Transverse colon (tissue), 4 donors: ENCODE results near the gene PLA2G2D. TPM values are rescaled to one million over a fixed set of nuclear protein-coding genes. Genes with fewer than 3 reads are reported as not detected.

ENCODE experiments used
- DNase-seq: peaks from one replicate; pipeline ENCODE4 v3.0.0-alpha.2; 2019
- H3K27ac ChIP-seq, 4 donors: fragments of 200-600 bp; sonication (generic); 2 replicates each; pipeline ENCODE4 v1.5.1; 2016 to 2018; ENCODE audit warnings: inconsistent platforms in 4 of 4
- H3K27me3 ChIP-seq: fragments of 200-600 bp; sonication (generic); 2 replicates; pipeline ENCODE4 v1.5.1; 2017; ENCODE audit warnings: inconsistent platforms
- H3K36me3 ChIP-seq, 4 donors: fragments of 200-600 bp; sonication (generic); 2 replicates each; pipeline ENCODE4 v1.5.1; 2017 to 2019; ENCODE audit warnings: inconsistent platforms in 4 of 4
- H3K4me1 ChIP-seq, 4 donors: fragments of 200-600 bp; sonication (generic); 2 replicates each; pipeline ENCODE4 v1.5.1; 2017 to 2020; ENCODE audit warnings: inconsistent platforms in 4 of 4
- H3K4me3 ChIP-seq, 4 donors: fragments of 200-600 bp; sonication (generic); 1 replicate in 1 of 4; 2 replicates in 3 of 4; pipeline versions ENCODE4 v1.5.1 to v1.6.1; 2017 to 2019; ENCODE audit warnings: inconsistent platforms in 4 of 4
- H3K9me3 ChIP-seq, 2 donors: fragments of 200-600 bp; sonication (generic); 2 replicates each; pipeline ENCODE4 v1.5.1; 2017 to 2019; ENCODE audit warnings: inconsistent platforms in 2 of 2
- CTCF ChIP-seq, 5 experiments: fragments of 200-600 bp in 3 of 5; fragments of 450-650 bp in 2 of 5; sonication (generic) in 3 of 5; IDR thresholded peaks; 1 replicate in 2 of 5; 2 replicates in 3 of 5; pipeline ENCODE4 v1.5.1; 2016 to 2017; ENCODE audit warnings: antibody characterized with exemption in 5 of 5, inconsistent platforms in 3 of 5, mild to moderate bottlenecking in 2 of 5, moderate library complexity in 1 of 5
- EP300 ChIP-seq: sonication (generic); formaldehyde crosslinking; IDR thresholded peaks from one replicate; pipeline ENCODE4 v1.6.1; 2017; ENCODE audit warnings: antibody characterized with exemption, low read depth
- POLR2A ChIP-seq: fragments of 450-650 bp; IDR thresholded peaks from one replicate; pipeline ENCODE4 v1.6.1; 2016; ENCODE audit warnings: antibody characterized with exemption, mild to moderate bottlenecking, moderate library complexity
- POLR2AphosphoS5 ChIP-seq, 3 donors: sonication (generic); formaldehyde crosslinking; IDR thresholded peaks; one replicate each; pipeline ENCODE4 v1.6.1; 2016; ENCODE audit warnings: antibody characterized with exemption in 3 of 3
- WGBS, 2 donors: methylation state at CpG; one replicate each; pipeline ENCODE4 v1.1.5; 2018; ENCODE audit warnings: low coverage in 1 of 2; 5-methylcytosine and 5-hydroxymethylcytosine counted together
- in situ Hi-C, 4 donors: fragments of 200-750 bp; cut with MboI; loops; one replicate each; pipeline versions ENCODE4 v1.15.0 to v1.15.1; 2017; ENCODE audit warnings: low sequenced_read_pairs in 3 of 4, low pct_ligation_motif_present in 1 of 4, low pct_unique_long_range_greater_than_20kb in 1 of 4
- intact Hi-C: fragments of 100-400 bp; cut with DNase I; formaldehyde crosslinking; loops from one replicate; pipeline ENCODE4 v1.15.1; 2023; ENCODE audit warnings: low total_unique reads
- total RNA-seq, 4 donors: library from RNA; depleted of rRNA; stranded (reverse); fragments of >200 nt; gene quantifications; one replicate each; pipeline ENCODE4 v1.1.0, GENCODE V29; 2016

The PLA2G2D gene
- total RNA-seq, 4 donors from 2014 or later, result 0.16 TPM; not detected in 3

- Histone ChIP-seq H3K27me3 (peaks cover 3% of the 10 kb centered on the region), H3K4me3 (peak within 1 kb of the TSS in 1 of 4 donors; percentile 7), H3K36me3 (no peaks in the 10 kb centered on the region), H3K27ac (peak within 1 kb of the TSS in 3 of 4 donors; percentile 40 to 67 (median 60)), H3K4me1 (no peaks in the 10 kb centered on the region), H3K9me3 (no peaks in the 10 kb centered on the region)
- peak; percentile 22 for DNase-seq
- in situ Hi-C loops, result no loop called here
- intact Hi-C loops, result no loop called here
- WGBS, 2 donors, result 20 to 40% methylated on average over 1 to 7 of the region's 7 CpGs
- TF ChIP-seq CTCF (IDR thresholded peaks at IDR 0.05) (no peak), POLR2A (no peak), EP300 (no peak), POLR2AphosphoS5 (IDR thresholded peaks at IDR 0.05) (no peak)
These were observed 49.5 kb downstream of the PLA2G2D start, which contains the start of gene PLA2G5 for GRCh38 chr1:20069874-20070273. Gene PLA2G5, plus strand, starts transcription at chr1:20070194. Its CDS starts 14,637 bp downstream, at chr1:20084831.

GRCh38 chr1:20068722-20069121 is 50.6 kb downstream of the PLA2G2D start:
- intact Hi-C loops, result no loop called here
- DNase-seq, result no peak
- WGBS, 2 donors, result 78 to 90% methylated on average over 7 of the region's 7 CpGs

GRCh38 chr1:20063861-20064292 is 55.5 kb downstream of the PLA2G2D start:
- no peaks in the 10 kb centered on the region for H3K36me3 ChIP-seq
- TF ChIP-seq CTCF (IDR thresholded peaks at IDR 0.05) (no peak), POLR2A (no peak), EP300 (no peak), POLR2AphosphoS5 (IDR thresholded peaks at IDR 0.05) (no peak)
- WGBS, 2 donors, result 82% methylated on average over 2 of the region's 2 CpGs; no CpG with 5 or more reads in 1 of the 2 donors
- no peak overlapping the region for H3K27ac ChIP-seq
- intact Hi-C loops (no loop called here), in situ Hi-C loops (no loop called here)
- peaks cover 3% of the 10 kb centered on the region for H3K27me3 ChIP-seq
- H3K9me3 ChIP-seq, result no peaks in the 10 kb centered on the region
- no peak overlapping the region for H3K4me3 ChIP-seq
- H3K4me1 ChIP-seq, result peaks cover 0 to 10% (median 0%) of the 10 kb centered on the region in 4 donors
- DNase-seq, result no peak

More at GRCh38 chr1:20068722-20069121, 50.6 kb downstream of the PLA2G2D start:
- H3K36me3 ChIP-seq, result no peaks in the 10 kb centered on the region
- in situ Hi-C loops, result no loop called here
- H3K9me3 ChIP-seq, result no peaks in the 10 kb centered on the region
- H3K4me3 ChIP-seq, result no peak overlapping the region
- no peaks in the 10 kb centered on the region for H3K4me1 ChIP-seq
- H3K27ac ChIP-seq, result no peak overlapping the region
- H3K27me3 ChIP-seq, result peaks cover 3% of the 10 kb centered on the region
- TF ChIP-seq CTCF (IDR thresholded peaks at IDR 0.05), result no peak
- no peak for TF ChIP-seq POLR2AphosphoS5 (IDR thresholded peaks at IDR 0.05)
- no peak for TF ChIP-seq POLR2A
- TF ChIP-seq EP300, result no peak

Other genes starting within 250 kb of the PLA2G2D start
- gene OTUD3, start 237.1 kb downstream of the PLA2G2D start, total RNA-seq, result 10 to 100 TPM in 2 of 4 donors, 1 to 10 TPM in 2; 5.9 to 10.8 (median 9.9) TPM
- gene PLA2G2E, start 195.9 kb downstream of the PLA2G2D start, total RNA-seq, result not detected
- 100 to 1,000 TPM in 1 of 4 donors, 10 to 100 TPM in 3; 14.9 to 154 (median 60.9) TPM for gene PLA2G2A, start 139.9 kb downstream of the PLA2G2D start, total RNA-seq
- gene PLA2G5, start 49.3 kb downstream of the PLA2G2D start, total RNA-seq, result 1 to 10 TPM in 2 of 4 donors, under 1 TPM in 1, not detected in 1; 0.60 to 3.1 (median 2.9) TPM
- gene PLA2G2F, start 19.8 kb upstream of the PLA2G2D start, total RNA-seq, result under 1 TPM in 1 of 4 donors, not detected in 3; 0.32 TPM
- 10 to 100 TPM in 1 of 4 donors, 1 to 10 TPM in 3; 4.3 to 15.3 (median 5.8) TPM for gene UBXN10, start 66.6 kb upstream of the PLA2G2D start, total RNA-seq
- gene PLA2G2C, start 67.0 kb upstream of the PLA2G2D start, total RNA-seq, result 1 to 10 TPM in 1 of 4 donors, under 1 TPM in 2, not detected in 1; 0.14 to 4.1 (median 0.16) TPM
- gene VWA5B1, start 171.3 kb upstream of the PLA2G2D start, total RNA-seq, result not detected